ENCODE data around the gene LXN. TPM values are rescaled to one million over a fixed set of nuclear protein-coding genes. Genes with fewer than 3 reads are reported as not detected.

LXN gene
- total and polyA plus RNA-seq, 2 of the 8 experiments (the other 6 are each of a cell fraction or from before 2014, with no cell fraction given), result 3.2 to 4.7 TPM

DNA sequence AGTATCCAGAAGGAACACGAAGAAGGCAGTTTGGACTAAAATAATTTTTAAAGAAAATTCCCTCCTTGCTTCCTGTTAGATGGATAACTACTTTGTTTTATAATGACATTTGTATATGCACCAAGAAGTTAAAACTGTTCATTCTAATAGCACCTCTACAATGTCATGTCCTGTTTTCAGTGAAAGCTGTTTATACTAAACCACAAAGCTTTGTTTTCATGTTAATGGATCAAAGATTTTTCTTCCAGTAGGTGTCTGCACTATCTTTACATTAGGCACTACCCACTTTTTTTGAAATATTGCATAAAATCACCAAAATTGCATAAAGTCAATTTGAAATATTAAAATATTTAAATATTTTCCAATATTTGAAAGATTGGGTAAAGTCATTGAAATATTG, 49.7 kb upstream of the LXN start:
- TF ChIP-seq RXRA (IDR thresholded peaks at IDR 0.05; ENCODE audit: insufficient read depth, low read depth, low read length) (no peak), RNF2 (IDR thresholded peaks at IDR 0.05; ENCODE audit: borderline replicate concordance, low read depth, low read length, missing control alignments, poor library complexity, severe bottlenecking) (no peak), RAD21 (IDR thresholded peaks at IDR 0.05 in 1 of 2, conservative IDR thresholded peaks at IDR 0.05 in 1 of 2; ENCODE audit: low read depth in 2 of 2, low read length in 2 of 2) (no peak), JUND (IDR thresholded peaks at IDR 0.05; ENCODE audit: low read length) (no peak), PHF8 (conservative IDR thresholded peaks at IDR 0.05; ENCODE audit: low read depth, low read length) (no peak), TAF7 (optimal IDR thresholded peaks at IDR 0.05; ENCODE audit: borderline replicate concordance, low read depth, low read length) (no peak), NANOG (IDR thresholded peaks at IDR 0.05; ENCODE audit: insufficient read depth, low read depth, low read length, poor library complexity, severe bottlenecking) (no peak), SRF (IDR thresholded peaks at IDR 0.05; ENCODE audit: low read depth, low read length) (no peak), HDAC6 (IDR thresholded peaks at IDR 0.05; ENCODE audit: low read depth, low read length) (no peak), CBX5 (IDR thresholded peaks at IDR 0.05; ENCODE audit: low read depth, low read length) (no peak)
- Histone ChIP-seq H3K4me2 (ENCODE audit: insufficient read depth in 1 of 2, low read depth in 2 of 2, low read length in 2 of 2) (no peak overlapping the region), H2BK120ac (replicated peaks; ENCODE audit: low read depth, low read length) (no peak overlapping the region), H3K23me2 (ENCODE audit: low read depth, low read length) (no peaks in the 10 kb centered on the region; the same call in 1 of the 2 replicates), H3K9ac (replicated peaks in 1 of 4; ENCODE audit: extremely low read depth in 1 of 4, low read depth in 3 of 4, low read length in 3 of 4) (no peak overlapping the region), H3K79me1 (ENCODE audit: low read depth, low read length) (peaks cover 2% of the 10 kb centered on the region; the same call in 1 of the 2 replicates), H2AK5ac (ENCODE audit: low read depth, low read length) (no peak overlapping the region), H3K27ac (ENCODE audit: low read depth, low read length) (no peak overlapping the region), H3K4me1 (replicated peaks in 1 of 4; ENCODE audit: control insufficient read depth in 3 of 4, insufficient read depth in 4 of 4, low read length in 3 of 4) (no peaks in the 10 kb centered on the region), H3K79me2 (ENCODE audit: control insufficient read depth in 1 of 2, insufficient read depth in 2 of 2, low read length in 2 of 2) (no peaks in the 10 kb centered on the region), H3K23ac (ENCODE audit: insufficient read length) (no peak overlapping the region), H4K8ac (ENCODE audit: extremely low read depth, insufficient read depth, low read length) (no peak overlapping the region), H3K56ac (replicated peaks; ENCODE audit: insufficient read length, low read depth, low read length) (no peak overlapping the region), H3K27me3 (replicated peaks in 1 of 4; ENCODE audit: control insufficient read depth in 3 of 4, extremely low read depth in 1 of 4, insufficient read depth in 3 of 4, low read length in 3 of 4) (no peaks in the 10 kb centered on the region), H3K14ac (ENCODE audit: insufficient read length) (no peak overlapping the region), H3K9me3 (ENCODE audit: insufficient read depth in 2 of 2, low read depth in 1 of 2, low read length in 1 of 2) (no peaks in the 10 kb centered on the region), H2AFZ (ENCODE audit: low read length) (no peak overlapping the region), H2BK15ac (ENCODE audit: low read length) (no peak overlapping the region), H4K91ac (replicated peaks; ENCODE audit: insufficient read length, low read length) (no peak overlapping the region), H4K20me1 (replicated peaks in 1 of 2; ENCODE audit: control insufficient read depth in 1 of 2, insufficient read depth in 2 of 2, low read length in 2 of 2) (peaks cover 0 to 1% of the 10 kb centered on the region in 2 experiments), H3K18ac (ENCODE audit: extremely low read depth, low read length) (no peak overlapping the region), H2BK12ac (ENCODE audit: low read depth, low read length) (no peak overlapping the region), H3K36me3 (ENCODE audit: control insufficient read depth in 2 of 4, insufficient read depth in 4 of 4, low read length in 3 of 4) (no peaks in the 10 kb centered on the region; a peak in 1 of 8 replicates), H3K4me3 (ENCODE audit: extremely low read depth in 1 of 4, insufficient read depth in 2 of 4, low read depth in 3 of 4, low read length in 4 of 4) (no peak overlapping the region), H2BK20ac (ENCODE audit: low read length) (no peak overlapping the region), H2BK5ac (ENCODE audit: low read depth, low read length) (no peak overlapping the region), H4K5ac (ENCODE audit: insufficient read length, low read depth, low read length) (no peak overlapping the region), H3K4ac (replicated peaks; ENCODE audit: insufficient read length, low read depth, low read length) (no peak overlapping the region)
- FAIRE-seq, result no peak
- ChIA-PET CTCF (ENCODE audit: partially characterized antibody) (interaction anchor here (0.8 to 1.2 kb wide), 2 partner anchors 14 to 19 kb away, joined by 3 to 6 read pairs; no protein-coding TSS in a partner anchor), POLR2A (ENCODE audit: partially characterized antibody) (no interaction called here)
- no peak for DNase-seq (ENCODE audit: low read depth in 1 of 2, low spot score in 2 of 2)
- 100% methylated on average over 1 of the region's 1 CpG; no CpG with 5 or more reads in 1 of the 2 experiments for WGBS, 2 experiments (ENCODE audit: extremely low coverage in 1 of 2, insufficient coverage in 1 of 2, insufficient read length in 1 of 2, insufficient replicate concordance in 2 of 2, low coverage in 1 of 2, low lambda C conversion rate in 2 of 2, missing lambda C conversion rate in 1 of 2)

Measured in H1 (cell line).